ENCODE results near the gene RNF175. TPM values are rescaled to one million over a fixed set of nuclear protein-coding genes. Genes with fewer than 3 reads are reported as not detected.

RNF175 gene
- polyA plus RNA-seq, 3 donors, result 4.1 to 5.7 (median 5.6) TPM

DNA sequence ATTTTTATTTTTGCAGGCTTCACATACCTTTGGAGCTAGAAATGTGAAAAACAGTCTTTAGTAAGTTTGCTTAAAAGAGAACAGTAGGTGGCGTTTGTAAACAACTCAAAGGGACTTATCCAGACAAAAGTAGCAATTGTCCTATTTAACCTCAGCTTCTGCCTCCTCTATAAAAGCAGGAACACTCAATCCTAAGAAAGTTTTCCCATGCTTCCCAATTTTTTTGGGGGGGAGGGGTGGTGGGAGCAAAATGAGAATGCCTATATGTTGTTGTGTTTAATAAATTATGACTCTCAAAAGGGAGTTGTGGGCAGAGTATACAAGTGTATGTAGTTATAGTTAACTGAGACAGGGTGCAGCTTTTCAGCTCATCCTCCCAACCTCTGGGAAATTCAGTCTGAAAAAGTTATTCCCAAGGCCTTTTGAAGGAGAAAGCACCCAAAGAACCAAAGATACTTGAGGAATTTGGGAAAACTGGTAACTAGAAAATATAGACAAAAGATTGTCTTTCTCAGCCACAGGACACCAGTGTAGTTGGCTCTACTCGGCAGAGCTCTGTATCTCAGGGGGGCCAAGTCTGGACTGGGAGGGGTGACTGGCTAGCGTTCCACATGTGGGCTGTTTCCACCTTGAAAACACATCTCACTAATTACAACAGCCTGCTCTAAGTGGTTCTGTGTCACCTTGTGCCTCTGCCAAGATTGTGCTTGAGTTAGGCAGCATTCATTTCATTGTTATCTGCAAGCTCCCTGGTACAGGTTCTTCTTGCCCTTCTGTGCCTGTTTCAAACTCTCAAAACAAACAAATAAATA is 26.3 kb upstream of the RNF175 start:
- no peak for DNase-seq (ENCODE audit: low read depth in 3 of 3, low spot score in 2 of 3)

DNA sequence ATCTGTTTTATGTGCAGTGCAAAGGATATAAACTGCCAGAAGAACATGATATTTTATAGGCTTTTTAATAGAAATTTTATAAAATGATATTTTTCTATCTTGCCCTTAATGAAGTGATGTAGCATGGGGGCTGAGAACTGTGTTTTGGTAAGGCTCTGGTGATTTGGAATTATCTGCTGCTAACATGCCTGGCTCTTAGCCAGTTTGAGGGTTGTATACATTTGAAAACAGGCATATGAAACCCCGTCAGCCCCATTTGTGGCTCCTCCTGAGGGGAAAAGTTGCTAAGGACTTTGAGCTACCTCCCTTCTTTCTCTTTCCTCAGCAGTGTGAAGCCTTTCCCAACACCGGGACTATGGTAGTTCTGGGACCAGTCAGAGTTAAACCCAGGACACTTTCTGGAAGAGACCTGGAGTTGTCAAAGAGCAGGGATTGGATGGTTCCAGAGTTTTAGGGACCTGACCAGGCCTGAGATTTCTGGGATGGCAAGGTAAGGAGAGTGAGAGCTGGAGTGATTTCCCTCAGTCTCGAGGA is 24.4 kb upstream of the RNF175 start:
- no peak for DNase-seq (ENCODE audit: low read depth in 3 of 3, low spot score in 2 of 3)

GRCh38 chr4:153782581-153782980 is 22.8 kb upstream of the RNF175 start:
- no peak for DNase-seq (ENCODE audit: low read depth in 3 of 3, low spot score in 2 of 3)

DNA sequence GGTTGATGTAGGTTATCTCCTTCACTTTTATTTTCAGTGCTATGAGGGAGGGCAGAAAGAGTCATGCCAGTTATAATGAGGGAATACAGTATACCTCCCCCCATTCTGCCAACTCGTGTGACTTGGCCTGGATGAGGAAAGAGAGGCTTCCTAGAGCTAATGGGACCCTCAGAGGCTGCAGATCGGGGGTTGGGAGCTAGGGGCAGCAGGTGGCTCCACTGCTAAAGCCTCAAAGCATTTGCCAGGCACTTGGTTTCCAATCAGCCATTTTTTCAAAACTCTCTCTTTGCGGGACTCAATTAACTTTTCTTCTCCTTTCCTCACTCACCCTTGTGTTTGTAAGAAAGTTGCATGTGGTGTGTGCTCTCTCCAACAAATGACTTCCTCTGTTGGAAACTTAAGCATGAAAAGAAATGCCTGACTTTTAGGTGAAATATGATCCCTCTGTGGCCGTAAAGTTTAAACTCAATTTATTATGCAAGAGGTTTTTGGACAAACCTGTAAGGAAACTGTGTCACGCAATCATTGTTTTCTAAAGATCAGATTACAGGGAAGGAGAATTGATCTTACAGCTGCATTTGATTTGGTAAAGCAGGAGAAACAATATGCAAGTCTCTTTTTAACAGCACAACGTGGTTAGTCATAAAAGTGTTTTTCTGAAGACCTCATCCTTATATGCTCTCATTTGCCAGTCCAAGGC is 22.0 kb upstream of the RNF175 start:
- DNase-seq (ENCODE audit: low read depth in 3 of 3, low spot score in 2 of 3), result no peak

GRCh38 chr4:153781280-153781679 is 21.5 kb upstream of the RNF175 start:
- no peak for DNase-seq (ENCODE audit: low read depth in 3 of 3, low spot score in 2 of 3)

GRCh38 chr4:153780876-153781275 is 21.1 kb upstream of the RNF175 start:
- no peak for DNase-seq (ENCODE audit: low read depth in 3 of 3, low spot score in 2 of 3)

GRCh38 chr4:153780221-153780620 is 20.4 kb upstream of the RNF175 start:
- no peak for DNase-seq (ENCODE audit: low read depth in 3 of 3, low spot score in 2 of 3)

- DNase-seq (ENCODE audit: low read depth in 3 of 3, low spot score in 2 of 3), result no peak
Observed at GRCh38 chr4:153778383-153778782, 18.6 kb upstream of the RNF175 start.

- no peak for DNase-seq (ENCODE audit: low read depth in 3 of 3, low spot score in 2 of 3)
Observed at GRCh38 chr4:153777421-153777820, 17.6 kb upstream of the RNF175 start.

GRCh38 chr4:153776601-153777000 is 16.8 kb upstream of the RNF175 start:
- no peak for DNase-seq (ENCODE audit: low read depth in 3 of 3, low spot score in 2 of 3)

- no peak for DNase-seq (ENCODE audit: low read depth in 3 of 3, low spot score in 2 of 3)
Observed at GRCh38 chr4:153773236-153773690, 13.4 kb upstream of the RNF175 start.

GRCh38 chr4:153771046-153771445 is 11.2 kb upstream of the RNF175 start:
- no peak for DNase-seq (ENCODE audit: low read depth in 3 of 3, low spot score in 2 of 3)

GRCh38 chr4:153766758-153767157 is 6.9 kb upstream of the RNF175 start:
- DNase-seq (ENCODE audit: low read depth in 3 of 3, low spot score in 2 of 3), result no peak

- DNase-seq (ENCODE audit: low read depth in 3 of 3, low spot score in 2 of 3), result no peak
Observed at GRCh38 chr4:153765894-153766293, 6.1 kb upstream of the RNF175 start.

DNA sequence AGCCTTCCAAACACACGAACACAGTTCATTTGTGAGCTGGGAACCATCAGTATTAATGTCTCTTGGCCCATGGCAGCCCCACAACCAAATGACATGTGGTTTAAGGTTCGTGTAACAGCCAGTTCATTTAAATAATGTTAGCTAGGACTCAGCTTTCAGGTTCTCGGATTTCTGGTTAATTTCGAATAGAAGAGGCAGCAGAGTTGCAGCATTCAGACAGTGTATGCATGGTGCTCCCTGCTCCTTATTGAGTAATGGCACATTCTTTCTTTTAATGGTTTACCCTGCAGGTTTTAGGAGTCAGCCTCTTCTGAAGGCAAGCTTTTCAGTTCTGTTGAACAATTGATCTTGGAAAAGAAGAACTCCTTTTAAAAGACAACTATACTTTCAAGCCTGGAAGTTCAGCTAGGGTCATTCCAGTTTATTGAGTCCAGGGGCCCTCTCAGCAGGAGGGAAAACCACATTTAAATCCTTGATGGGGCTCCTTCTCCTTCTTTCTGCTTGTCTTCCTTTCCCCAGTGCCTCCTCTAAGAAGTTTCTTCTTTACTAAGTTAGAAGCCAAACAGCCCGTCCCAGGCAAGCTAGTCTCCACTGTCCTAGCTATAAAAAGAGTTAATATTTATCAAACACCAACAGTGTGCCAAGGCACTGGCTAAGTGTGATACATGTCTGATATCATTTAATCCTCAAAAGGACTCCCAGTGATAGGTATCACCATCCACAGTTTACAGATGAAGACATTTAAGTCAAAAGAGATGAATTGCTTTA is 5.0 kb upstream of the RNF175 start:
- DNase-seq (ENCODE audit: low read depth in 3 of 3, low spot score in 2 of 3), result no peak

- DNase-seq (ENCODE audit: low read depth in 3 of 3, low spot score in 2 of 3), result no peak
Observed at GRCh38 chr4:153763404-153763803, 3.6 kb upstream of the RNF175 start.

- DNase-seq (ENCODE audit: low read depth in 3 of 3, low spot score in 2 of 3), result no peak
Observed at GRCh38 chr4:153758688-153759406, 977 bp downstream of the RNF175 start.

GRCh38 chr4:153758136-153758535 is 1.7 kb downstream of the RNF175 start:
- DNase-seq (ENCODE audit: low read depth in 3 of 3, low spot score in 2 of 3), result no peak

- no peak for DNase-seq (ENCODE audit: low read depth in 3 of 3, low spot score in 2 of 3)
Observed at GRCh38 chr4:153757407-153757806, 2.4 kb downstream of the RNF175 start.

GRCh38 chr4:153755186-153755585 is 4.6 kb downstream of the RNF175 start:
- no peak for DNase-seq (ENCODE audit: low read depth in 3 of 3, low spot score in 2 of 3)

Measured in right renal cortex interstitium (tissue), 3 donors.